Activated T-cell treated with anti-CD3 and anti-CD28 coated beads, Interleukin-2, amount 50 U/mL, for 1 hour (primary cell): ENCODE data around the gene TRAM2.

Experiments
- DNase-seq: peaks from one replicate; pipeline ENCODE4 v3.0.0-alpha.2; 2020

Gene TRAM2

DNA sequence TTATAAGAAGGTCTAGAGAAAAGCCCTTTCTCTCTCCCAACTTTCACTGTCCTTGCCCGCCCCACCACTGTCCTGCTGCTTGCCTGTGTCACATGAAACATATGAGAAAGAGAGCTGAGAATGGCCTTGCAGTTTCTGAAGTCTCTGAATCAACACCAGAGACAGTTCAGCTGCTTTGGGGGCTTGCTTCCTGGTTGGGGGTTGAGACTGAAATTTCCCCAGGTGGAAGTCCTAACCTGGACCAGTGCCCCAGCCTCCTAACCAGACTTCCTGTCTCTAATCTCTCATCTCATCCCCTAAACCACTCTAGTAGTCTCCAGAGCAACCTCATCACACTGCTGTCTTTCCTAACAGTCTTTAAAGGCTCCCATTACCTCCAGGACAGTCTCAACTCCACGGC is 10.7 kb downstream of the TRAM2 start:
- DNase-seq, result no peak

DNA sequence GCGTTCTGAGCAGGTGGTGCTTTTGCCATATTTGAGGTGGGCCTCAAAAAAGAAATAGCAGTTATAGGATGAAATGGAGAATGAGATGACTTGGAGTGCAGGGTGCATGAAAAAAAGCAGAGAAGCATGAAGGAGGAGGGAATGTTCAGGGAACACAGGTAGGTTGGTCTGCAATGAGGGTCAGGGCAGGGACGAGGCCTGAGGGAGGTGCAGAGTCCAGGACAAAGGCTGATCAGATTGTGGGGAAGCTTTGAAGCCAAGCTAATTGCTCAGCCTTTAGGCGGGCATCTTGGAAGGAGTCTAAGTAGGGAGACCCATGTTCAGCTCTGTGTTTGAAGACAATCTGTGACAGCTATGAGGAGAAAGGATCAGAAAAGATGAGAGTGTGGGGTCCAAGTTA is 12.0 kb downstream of the TRAM2 start:
- no peak for DNase-seq

DNA sequence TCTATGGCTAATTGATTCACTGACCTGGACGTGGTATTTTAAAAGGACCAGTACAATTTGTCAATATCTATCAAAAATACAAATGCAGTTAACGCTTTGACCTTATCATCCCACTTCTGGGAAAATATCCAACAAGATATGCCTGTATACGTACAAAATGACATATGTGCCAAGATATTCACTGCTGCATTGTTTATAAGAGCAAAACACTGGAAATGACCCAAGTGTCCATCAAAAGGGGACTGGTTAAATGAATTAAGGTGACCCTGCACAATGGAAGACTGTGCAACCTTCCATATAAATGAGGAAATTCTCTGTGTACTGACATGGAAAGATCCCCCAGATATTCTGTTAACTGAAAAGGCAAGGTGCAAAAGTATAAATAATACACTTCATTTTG is 13.9 kb downstream of the TRAM2 start:
- DNase-seq, result no peak

DNA sequence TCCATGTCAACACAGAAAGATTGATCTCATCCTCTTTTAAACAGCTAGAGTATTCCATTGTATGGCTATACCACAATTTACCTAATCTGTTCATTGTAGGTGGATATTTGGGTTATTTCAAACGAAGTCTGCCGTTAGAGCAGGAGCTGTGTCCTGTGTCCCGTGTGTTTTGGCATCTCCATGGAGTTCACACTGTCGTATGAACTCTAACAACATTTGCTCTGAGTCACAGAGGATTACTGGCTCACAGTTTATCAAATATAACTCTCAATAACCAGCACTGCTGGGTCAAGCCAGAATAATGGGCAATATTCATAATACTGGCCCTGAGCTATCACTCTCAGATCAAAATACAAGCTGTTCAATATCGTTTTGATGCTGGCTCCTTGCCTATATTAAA is 16.4 kb downstream of the TRAM2 start:
- no peak for DNase-seq

DNA sequence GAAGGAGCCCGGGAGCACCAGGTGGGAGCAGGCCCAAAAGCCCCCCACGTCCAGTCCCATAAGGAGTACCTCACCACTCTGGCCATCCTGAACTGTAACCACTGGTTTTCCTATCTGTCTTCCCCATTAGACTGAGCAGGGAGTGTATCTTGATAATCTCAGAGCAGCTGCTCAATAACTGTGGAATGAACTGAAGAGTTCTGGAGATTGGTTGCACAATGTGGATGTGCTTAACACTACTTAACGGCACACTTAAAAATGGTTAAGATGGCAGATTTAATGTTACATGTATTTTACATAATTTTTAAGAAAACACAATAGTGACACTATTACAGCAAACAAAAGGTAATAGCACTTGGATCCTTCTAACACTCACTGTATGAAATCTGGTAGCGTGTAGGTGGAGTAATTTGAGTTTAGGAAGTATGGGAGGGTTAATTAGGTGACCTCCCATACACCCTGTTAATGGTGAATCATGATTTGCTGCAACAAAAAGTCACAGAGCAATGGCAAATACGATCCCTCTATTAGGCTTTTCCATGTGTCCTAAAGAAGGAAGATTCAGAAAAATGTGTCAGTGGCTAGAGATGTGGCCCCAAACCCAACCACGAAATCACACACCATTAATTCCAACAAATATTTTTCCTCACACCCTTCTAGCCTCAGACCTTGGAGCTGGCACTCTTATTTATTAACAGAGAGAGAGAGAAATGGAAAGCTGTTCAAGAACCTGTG is 18.4 kb downstream of the TRAM2 start:
- DNase-seq, result no peak

DNA sequence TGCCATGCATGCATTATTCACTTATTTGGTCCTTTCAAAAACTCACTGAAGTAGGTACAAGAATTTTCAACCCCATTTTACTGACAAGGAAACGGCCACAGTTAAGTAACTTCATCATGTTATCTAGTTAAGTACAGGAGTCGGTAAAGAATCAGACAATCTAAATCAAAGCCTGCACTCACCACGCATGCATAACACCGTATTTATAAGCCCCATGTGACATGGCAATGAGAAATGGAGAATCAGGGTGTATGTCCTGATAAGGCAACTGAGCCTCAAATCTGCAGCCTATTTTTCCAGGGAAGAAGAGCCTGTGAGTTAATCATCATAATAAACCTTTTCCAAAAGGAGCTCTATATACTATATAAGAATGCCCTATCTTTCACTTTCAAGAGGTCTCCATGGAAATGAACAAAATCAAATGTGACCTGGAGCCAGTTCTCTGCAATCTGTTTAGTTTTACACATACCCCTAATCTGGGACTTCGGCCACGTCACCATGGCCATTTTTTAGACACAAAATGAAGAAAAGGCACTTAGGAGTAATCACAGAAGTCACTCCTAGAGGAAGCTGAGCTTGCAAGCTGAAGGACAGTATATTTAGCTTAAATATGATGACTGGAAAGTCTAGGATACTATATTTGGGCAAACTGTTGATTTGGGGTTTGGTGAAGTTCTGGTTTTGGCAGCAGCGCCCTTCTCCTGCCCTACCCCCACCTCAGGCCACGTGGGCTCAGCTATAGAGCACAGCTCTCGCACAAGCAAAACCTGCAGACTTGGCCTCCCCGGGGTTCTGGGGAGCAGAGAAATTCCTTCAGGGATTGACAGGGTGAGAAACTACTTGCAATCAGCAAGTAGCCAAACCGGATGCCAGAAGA is 19.2 kb downstream of the TRAM2 start:
- no peak for DNase-seq

DNA sequence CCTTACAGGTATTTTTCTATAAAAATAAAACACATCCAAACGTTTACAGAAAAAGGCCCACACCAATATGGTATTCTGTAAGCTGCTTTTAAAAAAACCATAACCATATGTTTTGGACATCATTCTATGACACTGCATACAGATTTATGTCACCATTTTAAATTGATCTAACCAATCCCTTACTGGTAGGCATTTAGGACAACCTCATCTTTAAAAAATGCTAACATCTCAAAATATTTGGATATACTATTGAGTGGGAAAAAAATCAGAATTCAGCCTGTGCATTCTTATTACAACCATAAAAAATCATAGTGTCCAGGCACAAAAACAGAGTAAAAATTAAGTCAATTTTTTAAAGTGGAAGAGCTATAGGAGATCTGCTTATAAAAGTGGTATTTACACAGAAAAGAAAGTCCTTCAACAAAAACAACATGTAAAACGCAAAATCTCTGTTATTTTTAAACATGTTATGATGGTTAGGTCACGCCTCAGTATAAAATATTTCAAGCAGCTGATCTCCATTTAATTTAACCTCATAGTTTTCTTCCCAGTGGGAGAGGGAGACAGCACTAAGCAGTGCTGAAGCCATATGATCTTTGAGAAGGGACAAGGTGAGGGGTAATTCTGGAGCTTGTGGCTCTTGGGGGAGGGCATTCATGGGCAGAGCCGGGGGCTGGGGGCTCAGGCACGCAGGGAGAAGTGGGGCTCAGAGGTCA is 21.2 kb downstream of the TRAM2 start:
- DNase-seq, result no peak

DNA sequence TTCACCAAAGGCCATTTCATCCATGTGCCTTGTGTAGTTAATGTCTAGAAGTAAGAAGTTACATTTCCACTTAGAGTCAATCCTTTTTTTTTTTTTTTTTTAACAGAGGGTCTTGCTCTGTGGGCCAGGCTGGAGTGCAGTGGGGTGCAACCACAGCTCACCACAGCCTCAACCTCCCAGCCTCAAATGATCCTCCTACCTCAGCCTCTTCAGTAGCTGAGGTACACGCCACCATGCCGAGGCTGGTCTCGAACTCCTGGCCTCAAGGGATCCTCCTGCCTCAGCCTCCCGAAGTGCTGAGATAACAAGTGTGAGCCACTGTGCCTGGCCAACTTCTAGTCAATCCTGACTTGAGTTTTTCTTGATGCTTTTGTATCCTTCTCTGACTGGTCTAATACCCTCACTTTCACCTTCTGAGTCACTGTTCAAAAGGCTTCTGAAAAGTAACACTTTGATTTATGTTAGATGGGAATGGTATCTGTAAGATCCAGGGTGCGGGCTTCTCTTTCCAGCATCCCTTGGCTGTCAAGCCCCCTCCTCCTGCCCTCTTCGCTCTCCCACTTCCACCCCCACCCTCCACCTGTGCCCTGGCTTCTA is 22.1 kb downstream of the TRAM2 start:
- DNase-seq, result no peak

DNA sequence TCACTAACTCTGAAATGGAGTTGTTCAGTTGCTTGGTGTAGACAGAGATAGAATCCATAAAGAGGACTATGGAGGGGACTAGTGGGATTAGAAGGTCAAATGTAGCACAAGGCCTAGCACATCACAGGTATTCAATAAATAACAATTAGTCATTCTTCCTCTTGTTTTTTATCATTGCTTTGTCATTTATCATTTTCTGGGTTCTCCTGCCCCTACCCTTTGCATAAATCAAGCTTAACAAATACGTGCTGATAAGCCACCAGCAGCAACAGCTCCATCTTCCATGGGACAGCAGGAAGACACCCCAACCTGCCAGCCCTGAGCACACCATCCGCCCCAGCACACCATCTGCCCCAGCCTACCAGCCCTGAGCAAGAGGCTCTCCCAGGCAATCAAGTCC is 23.1 kb downstream of the TRAM2 start:
- DNase-seq, result no peak

DNA sequence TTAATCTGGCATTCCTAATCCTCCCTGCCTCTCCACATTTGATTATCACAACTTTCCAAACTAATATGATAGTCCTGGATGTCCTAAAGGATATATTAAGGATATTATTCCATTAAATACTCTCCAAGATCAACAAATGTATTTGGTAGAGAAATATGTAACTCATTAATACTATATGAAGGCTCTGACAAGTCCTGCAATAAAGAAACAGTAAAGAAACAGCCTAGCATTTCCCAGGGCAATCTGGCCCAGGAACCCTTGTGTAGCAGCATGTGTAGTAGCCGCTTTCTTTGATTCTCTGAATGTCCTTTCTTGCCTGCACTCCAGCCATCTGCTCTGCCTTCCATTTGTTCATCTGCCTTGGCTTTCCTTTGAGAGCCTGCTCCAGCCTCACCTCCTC is 23.7 kb downstream of the TRAM2 start:
- DNase-seq, result no peak

DNA sequence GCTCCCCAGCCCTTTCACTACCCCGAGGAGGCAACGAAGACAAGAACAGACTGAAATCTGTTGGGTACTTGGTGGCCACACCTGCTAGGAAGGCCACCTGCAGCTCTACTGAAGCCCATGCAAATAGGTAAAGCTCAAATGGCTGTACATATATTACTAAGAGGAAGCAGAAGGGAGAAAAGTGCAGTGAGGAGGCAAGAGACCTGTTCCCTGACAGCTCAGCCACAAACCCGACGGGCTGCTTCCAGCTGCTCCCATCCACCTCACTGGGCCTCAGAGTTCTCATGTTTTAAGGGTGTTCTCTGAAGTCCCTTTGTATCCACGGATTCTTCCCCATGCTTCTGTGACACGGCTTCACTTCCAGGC is 24.6 kb downstream of the TRAM2 start:
- no peak for DNase-seq

DNA sequence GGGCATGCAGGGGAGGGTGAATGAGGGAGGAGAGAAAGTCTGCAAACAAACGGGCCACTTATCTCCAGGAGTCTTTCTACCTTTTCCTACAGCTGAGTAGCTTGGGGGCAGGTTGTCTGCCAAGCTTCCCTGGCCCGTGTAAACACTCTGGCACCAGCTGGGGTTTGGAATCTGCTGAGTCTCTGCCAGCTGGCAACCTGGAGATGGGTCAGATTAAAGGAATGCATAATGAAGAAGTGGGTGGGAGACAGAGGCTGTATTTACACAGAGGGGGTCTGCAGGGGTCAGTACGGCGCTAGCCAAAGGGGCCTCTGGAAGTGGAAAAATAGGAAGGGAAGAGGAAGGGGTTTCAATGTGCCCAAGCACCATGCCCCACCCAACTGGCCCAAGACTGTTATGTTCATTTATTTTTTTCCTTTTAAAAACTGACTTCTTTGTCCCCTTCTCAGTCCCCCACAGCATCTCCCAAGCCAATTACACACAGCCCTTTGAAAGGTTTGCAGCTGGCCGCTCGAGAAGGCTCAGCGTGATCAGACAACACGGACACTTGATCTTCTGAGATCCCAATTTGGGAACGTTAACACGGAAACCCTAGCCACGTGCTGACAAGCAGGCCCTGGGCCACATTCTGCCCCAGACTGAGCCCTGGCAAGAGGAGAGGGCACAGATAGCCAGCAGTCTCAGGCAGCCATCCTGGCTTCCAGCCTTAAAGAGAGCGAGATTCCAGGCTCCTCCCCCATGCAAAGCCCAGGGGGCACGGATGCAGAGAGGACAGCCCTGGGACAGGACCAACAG is 25.2 kb downstream of the TRAM2 start:
- DNase-seq, result no peak

DNA sequence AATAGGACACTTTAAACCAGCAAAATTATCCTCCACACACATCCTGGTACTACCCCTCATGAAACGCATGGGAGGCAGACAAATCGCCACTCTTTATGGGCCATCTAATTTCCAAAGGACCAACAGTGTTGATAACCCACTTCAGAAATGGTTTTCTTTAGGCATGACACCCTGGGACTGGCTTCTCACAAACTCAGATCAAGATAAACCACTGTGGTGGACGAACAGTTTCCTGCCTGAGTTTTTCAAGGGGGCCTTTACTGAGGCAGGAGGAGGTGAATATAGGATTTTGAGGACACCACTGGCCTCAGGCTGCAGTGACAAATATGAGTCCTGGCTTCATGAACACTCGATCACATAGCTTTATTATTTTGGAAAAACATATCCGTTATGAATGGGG is 26.0 kb downstream of the TRAM2 start:
- DNase-seq, result no peak

DNA sequence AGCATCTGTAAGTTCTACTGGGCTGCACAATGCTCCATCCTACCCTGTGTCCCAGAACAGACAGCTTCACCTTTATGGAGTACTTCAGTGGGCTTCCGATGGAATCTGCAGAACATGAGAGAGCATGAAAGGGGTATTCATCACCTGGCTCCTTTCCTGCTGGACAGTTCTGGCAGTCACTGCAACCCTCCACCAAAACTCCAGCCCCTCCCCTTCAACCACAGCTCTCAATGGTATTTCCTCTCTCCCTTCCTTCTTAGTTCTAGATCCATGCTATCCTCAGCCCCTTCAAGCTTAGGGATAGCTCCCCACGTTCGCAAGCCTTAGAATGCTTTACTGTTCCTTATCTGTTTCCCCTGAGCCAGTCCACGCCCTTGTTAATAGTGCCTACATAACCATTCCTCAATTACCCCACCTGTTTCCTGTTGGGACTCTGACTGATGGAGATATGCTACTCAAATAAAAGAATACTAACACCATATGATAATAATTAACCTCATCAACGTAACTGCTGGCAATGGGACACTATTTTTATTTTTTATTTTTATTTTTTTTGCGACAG is 26.8 kb downstream of the TRAM2 start:
- no peak for DNase-seq

DNA sequence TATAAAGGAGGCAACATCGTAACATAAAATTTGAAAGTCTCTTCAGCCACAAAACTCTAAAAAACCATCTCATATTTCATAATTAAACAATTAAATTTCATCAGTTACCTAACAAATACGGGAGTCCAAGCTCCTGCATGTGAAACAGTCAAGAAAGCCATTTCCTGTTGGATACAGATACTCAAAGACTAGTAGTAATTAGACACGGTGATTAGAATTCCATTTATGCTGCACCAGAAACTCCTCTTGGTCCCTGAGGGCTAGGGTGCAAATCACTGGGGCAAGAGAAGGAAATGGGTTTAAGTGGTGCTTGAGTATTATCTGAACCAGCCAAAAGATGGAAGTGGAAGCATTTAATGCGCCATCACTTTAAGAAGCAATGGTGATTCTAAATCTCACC is 27.4 kb downstream of the TRAM2 start:
- no peak for DNase-seq

DNA sequence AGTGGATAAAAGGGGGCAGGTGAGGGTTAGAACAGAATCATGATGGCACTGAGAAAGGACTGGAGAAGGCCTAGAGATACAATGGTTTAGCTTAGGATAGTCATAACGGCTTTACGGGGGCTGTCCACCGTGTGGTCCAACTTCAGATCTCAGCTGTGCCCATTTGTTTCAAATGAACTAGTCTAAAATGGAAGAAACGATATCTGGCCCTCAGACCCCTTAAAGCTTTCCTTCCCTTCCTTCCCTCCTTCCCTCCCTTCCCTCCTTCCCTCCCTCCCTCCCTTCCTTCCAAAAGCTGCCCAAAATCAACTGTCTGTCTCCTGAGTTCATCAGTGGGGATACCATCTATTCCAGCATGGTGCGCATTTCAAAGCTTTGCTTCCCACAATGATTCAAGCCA is 27.9 kb downstream of the TRAM2 start:
- DNase-seq, result no peak

DNA sequence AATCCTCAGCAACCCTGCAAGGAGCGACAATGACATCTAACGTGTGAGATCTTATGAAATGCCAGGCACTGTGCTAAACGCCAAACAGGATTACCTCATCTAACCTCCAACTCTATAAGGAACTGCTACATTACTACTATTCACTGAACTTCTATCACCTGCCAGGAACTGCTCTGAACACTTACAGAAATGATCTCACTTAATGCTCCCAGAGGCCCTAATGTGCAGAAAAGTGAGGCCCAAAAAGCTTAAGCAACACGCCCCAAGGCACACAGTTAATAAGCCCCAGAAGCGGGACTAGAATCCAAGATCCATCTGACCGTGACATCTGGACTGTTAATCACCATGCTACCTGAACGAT is 28.5 kb downstream of the TRAM2 start:
- DNase-seq, result no peak

DNA sequence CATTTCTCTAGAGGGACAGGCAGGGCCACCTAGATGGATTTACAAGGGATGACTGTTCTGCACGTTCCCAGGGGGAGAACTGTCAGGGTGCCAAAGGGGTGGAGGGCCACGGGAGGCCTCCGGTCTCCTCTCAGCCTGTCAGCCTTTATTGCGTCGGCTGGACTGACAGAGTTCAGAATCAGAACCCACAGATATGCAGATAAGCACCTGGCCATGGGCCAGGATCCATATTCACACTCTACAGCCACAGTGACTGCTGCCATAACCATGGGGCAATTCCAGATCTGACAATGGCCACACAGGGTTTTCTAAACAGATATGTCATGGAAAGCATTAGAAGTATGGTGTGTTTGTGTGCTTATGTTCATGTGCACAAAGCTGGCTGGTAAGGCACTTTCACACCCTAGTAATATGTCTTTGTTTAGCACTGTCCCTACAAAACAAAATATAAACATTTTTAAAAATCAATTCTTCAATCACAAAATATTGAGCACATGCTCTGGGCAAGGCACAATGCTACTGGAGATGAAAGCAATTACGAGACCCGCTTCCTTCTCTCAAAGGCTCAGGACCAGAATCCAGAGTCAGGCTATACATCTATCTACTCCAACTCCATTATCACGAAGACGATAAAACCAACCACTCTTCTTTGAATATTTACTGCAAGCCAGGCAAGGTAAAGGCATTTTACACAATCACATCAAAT is 29.1 kb downstream of the TRAM2 start:
- no peak for DNase-seq

DNA sequence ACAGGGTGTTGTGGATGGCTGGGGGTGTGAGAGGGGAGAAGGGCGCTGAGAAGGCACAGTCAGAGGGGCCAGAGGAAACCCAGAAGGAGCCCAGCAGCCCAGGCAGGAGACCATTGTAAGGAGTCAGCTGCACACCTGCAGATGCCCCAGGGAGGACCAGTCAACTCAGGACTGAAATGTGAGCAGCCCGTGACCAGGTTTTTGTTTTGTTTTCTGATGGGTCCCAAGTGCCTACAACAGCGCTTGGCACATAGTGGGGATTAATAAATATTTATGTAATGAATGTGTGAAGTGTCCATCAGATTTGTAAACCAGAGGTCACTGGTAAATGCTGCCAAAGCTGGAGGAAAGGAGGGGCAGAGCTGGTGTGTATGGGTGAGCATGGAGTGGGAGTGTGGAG is 30.2 kb downstream of the TRAM2 start:
- no peak for DNase-seq

DNA sequence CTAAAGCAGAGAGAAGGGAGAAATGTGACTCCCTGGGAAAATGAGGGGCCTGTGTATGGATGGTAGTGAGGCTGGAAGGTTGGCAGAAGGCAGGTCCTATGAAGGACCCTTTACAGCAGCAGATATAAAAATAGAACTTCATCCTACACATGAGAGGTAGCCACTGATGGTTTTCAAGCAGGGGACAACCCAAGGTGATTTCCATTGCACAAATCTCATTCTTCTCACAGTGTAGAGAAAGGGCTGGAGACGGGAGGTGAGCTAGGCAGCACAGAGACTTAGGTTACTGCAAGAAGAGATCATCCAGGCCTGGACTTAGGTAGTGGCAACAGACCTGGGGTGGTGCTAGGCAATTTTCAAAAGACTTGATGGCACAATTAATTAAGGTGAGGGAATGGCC is 30.7 kb downstream of the TRAM2 start:
- DNase-seq, result no peak

DNA sequence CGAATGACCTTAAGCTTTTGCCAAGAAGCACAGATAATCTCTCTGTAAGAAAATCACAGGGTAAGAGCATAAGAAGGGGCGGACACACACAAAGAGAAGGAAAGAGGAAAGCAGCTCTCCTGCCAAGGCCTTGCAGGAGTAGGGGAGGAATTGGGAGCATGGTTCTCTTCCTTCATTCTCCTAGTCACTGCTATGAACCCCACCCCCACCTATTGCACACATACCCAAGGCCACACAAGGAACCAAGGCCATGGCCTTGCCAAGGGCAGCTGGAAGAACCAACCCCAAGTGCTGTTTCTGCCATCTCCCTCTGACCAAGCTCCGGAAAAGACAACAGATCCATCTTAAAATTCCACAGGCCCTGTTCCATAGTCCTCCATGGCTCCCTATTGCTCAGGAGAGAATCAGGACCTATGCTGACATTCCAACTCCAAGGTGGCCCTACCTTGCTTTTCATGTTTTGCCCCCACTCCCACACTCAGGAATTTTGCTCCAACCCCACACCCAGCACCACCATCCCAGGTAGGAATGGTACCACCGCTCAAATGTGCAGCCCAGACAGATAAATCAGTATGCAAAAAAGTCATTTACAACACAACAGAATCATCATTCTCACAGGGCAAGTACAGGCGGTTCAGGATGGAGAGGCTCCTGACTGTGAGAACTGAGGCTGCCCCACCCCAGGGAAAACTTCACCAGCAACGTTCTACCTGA is 31.3 kb downstream of the TRAM2 start:
- DNase-seq, result no peak
